ENCODE measurements around the gene BCS1L.

The BCS1L gene

GRCh38 chr2:218643751-218644310, 15.7 kb upstream of the BCS1L start:
- DNase-seq = no peak
- no peak for TF ChIP-seq POLR2A (IDR thresholded peaks at IDR 0.05; ENCODE audit: low read length)
- TF ChIP-seq GATA1 (IDR thresholded peaks at IDR 0.05; ENCODE audit: low read depth, low read length) = no peak

GRCh38 chr2:218644721-218645120, 14.8 kb upstream of the BCS1L start:
- DNase-seq = no peak
- TF ChIP-seq POLR2A (IDR thresholded peaks at IDR 0.05; ENCODE audit: low read length) (no peak), GATA1 (IDR thresholded peaks at IDR 0.05; ENCODE audit: low read depth, low read length) (no peak)

- TF ChIP-seq POLR2A (IDR thresholded peaks at IDR 0.05; ENCODE audit: low read length) (no peak), GATA1 (IDR thresholded peaks at IDR 0.05; ENCODE audit: low read depth, low read length) (no peak)
- no peak for DNase-seq
Observed at GRCh38 chr2:218645126-218645525, 14.4 kb upstream of the BCS1L start.

GRCh38 chr2:218648088-218648786, 11.2 kb upstream of the BCS1L start:
- TF ChIP-seq GATA1 (IDR thresholded peaks at IDR 0.05; ENCODE audit: low read depth, low read length) (no peak), POLR2A (IDR thresholded peaks at IDR 0.05; ENCODE audit: low read length) (no peak)
- DNase-seq = peak; percentile 64 to 77

- TF ChIP-seq GATA1 (IDR thresholded peaks at IDR 0.05; ENCODE audit: low read depth, low read length) = no peak
- no peak for TF ChIP-seq POLR2A (IDR thresholded peaks at IDR 0.05; ENCODE audit: low read length)
- no peak for DNase-seq
Observed at GRCh38 chr2:218648787-218649100, 10.7 kb upstream of the BCS1L start.

- DNase-seq = no peak
- TF ChIP-seq GATA1 (IDR thresholded peaks at IDR 0.05; ENCODE audit: low read depth, low read length) = no peak
- no peak for TF ChIP-seq POLR2A (IDR thresholded peaks at IDR 0.05; ENCODE audit: low read length)
Observed at GRCh38 chr2:218655751-218656150, 3.7 kb upstream of the BCS1L start.

- TF ChIP-seq POLR2A (IDR thresholded peaks at IDR 0.05; ENCODE audit: low read length) (no peak), GATA1 (IDR thresholded peaks at IDR 0.05; ENCODE audit: low read depth, low read length) (no peak)
- DNase-seq = peak; percentile 66 to 69
Observed at GRCh38 chr2:218658671-218659257, 719 bp upstream of the BCS1L start.

- no peak for TF ChIP-seq GATA1 (IDR thresholded peaks at IDR 0.05; ENCODE audit: low read depth, low read length)
- TF ChIP-seq POLR2A (IDR thresholded peaks at IDR 0.05; ENCODE audit: low read length) = no peak
- no peak for DNase-seq
Observed at GRCh38 chr2:218659988-218660358, 490 bp downstream of the BCS1L start.

- TF ChIP-seq GATA1 (IDR thresholded peaks at IDR 0.05; ENCODE audit: low read depth, low read length) (no peak), POLR2A (IDR thresholded peaks at IDR 0.05; ENCODE audit: low read length) (no peak)
- no peak for DNase-seq
Observed at GRCh38 chr2:218662377-218662776, 2.9 kb downstream of the BCS1L start.

GRCh38 chr2:218662827-218663226, 3.3 kb downstream of the BCS1L start:
- no peak for DNase-seq

GRCh38 chr2:218663901-218664300, 4.4 kb downstream of the BCS1L start:
- TF ChIP-seq POLR2A (IDR thresholded peaks at IDR 0.05; ENCODE audit: low read length) (no peak), GATA1 (IDR thresholded peaks at IDR 0.05; ENCODE audit: low read depth, low read length) (no peak)
- DNase-seq = no peak

More at GRCh38 chr2:218662827-218663226, 3.3 kb downstream of the BCS1L start:
- TF ChIP-seq POLR2A (IDR thresholded peaks at IDR 0.05; ENCODE audit: low read length) = no peak
- no peak for TF ChIP-seq GATA1 (IDR thresholded peaks at IDR 0.05; ENCODE audit: low read depth, low read length)

GRCh38 chr2:218664653-218665052, 5.2 kb downstream of the BCS1L start:
- no peak for DNase-seq
- TF ChIP-seq POLR2A (IDR thresholded peaks at IDR 0.05; ENCODE audit: low read length) (no peak), GATA1 (IDR thresholded peaks at IDR 0.05; ENCODE audit: low read depth, low read length) (no peak)

- TF ChIP-seq GATA1 (IDR thresholded peaks at IDR 0.05; ENCODE audit: low read depth, low read length) (no peak), POLR2A (IDR thresholded peaks at IDR 0.05; ENCODE audit: low read length) (no peak)
- peak; percentile 29 to 41 for DNase-seq
Observed at GRCh38 chr2:218671097-218671653, 11.7 kb downstream of the BCS1L start.

- DNase-seq = peak; percentile 90
- TF ChIP-seq GATA1 (IDR thresholded peaks at IDR 0.05; ENCODE audit: low read depth, low read length) (no peak), POLR2A (IDR thresholded peaks at IDR 0.05; ENCODE audit: low read length) (peak; percentile 87)
Observed at GRCh38 chr2:218671654-218672566, 12.4 kb downstream of the BCS1L start, which contains the start of the genes RNF25 and STK36. Gene RNF25, minus strand, starts transcription at chr2:218672002. Its CDS starts 32 bp downstream, at chr2:218671970. Gene STK36, plus strand, starts transcription at chr2:218672086. Its CDS starts 744 bp downstream, at chr2:218672830.
